HG02798 (cell line): ENCODE data around the gene SOX6.
"Not testable (repeated sequence)": the region's sequence is repeated elsewhere in the genome, so short reads cannot be mapped to it uniquely, and the experiment has no call there.

Experiments used
- ATAC-seq: cut with Tn5 transposase; IDR thresholded peaks from one replicate; pipeline ENCODE4 v1.9.1; 2021; ENCODE audit warnings: mild to moderate bottlenecking; ENCODE audit not compliant: unreplicated experiment, poor library complexity

SOX6 gene

GRCh38 chr11:16078936-16079335 lies 277.4 kb downstream of the SOX6 start:
- no peak for ATAC-seq

DNA sequence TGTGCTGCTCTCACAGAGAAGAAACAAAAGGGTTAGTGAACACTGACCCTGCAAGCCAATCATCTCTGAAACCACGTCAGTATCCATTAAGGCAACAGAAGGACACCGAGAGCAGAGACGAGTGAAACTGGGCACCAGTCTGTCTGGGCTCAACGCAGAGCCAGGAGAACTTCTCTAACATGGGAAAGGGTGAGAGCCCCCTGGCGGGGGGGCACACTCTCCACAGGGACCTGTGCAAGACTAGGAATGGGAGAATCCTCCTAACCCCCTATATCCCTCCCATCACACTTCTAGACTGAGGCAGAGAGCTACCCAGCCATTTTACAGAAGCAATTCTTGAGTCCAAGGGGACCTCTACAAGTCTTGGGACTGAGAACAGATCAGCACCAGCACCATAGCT lies 285.8 kb downstream of the SOX6 start:
- no peak for ATAC-seq

DNA sequence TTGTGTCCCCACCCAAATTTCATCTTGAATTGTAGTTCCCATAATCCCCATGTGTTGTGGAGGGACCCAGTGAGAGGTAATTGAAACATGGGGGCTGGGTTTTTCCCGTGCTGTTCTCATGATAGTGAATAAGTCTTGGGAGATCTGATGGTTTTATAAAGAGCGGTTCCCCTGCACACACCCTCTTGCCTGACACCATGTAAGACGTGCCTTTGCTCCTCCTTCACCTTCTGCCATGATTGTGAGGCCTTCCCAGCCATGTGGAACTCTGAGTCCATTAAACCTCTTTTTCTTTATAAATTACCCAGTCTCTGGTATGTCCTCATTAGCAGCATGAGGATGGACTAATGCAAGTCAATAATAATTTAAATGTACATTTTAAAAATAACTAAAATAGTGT lies 289.1 kb downstream of the SOX6 start:
- not testable (repeated sequence) for ATAC-seq

DNA sequence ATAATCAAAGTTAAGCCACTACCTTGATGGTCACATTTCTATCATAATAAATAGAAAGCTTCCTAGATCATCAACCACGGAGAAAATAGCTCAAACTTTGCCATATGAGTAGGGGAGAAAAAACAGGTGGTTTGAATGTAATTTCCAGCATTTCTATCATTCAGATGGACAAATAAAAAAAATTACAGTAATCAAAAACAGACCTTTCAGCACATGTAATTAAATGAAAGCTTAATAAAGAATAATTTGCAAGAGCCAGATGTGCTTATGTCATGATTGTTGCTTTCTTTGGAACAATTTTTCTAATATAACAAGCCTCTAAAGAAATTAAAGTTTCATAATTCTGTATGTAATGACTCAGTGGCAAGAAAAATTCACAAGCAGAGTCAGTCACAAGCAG lies 297.0 kb downstream of the SOX6 start:
- no peak for ATAC-seq

DNA sequence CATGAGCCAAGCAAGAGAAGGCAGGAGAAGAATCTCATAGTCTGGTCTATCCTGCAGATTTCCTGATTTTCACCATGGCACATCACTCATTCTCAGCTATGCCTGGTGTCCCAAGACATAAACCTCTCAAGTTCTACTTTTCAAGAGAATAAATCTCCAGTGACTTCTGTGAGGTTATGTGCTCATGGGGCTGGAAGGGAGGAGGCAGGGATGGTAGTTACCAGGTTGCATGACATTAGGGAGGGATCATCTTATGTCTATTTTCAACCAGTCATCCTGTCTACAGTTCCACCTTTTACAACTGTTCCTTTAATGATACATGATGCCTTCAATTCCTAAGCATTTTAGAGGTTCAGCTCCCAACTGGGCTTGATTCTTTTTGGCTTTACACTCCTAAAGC lies 297.7 kb downstream of the SOX6 start:
- no peak for ATAC-seq

DNA sequence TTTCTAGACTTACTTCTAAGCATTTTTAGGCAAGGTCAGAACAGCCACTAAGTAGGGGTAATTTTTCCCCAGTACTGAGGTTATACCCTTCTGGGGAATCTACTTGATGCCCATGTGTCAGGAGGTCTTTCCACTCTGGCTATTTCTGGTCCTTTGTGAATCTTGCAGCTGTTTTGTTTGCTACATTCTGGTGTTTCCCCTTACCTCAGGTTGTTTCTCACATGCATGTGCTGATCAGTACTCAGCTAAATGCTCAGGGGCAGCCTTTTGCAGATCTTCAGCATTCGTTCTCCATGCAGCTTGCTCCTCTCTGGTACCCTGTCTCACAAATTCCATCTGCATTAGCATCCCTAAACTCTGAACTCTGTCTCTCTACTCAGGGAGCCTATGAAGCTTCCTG lies 303.6 kb downstream of the SOX6 start:
- peak; percentile 68 for ATAC-seq

- ATAC-seq = no peak
Measured at GRCh38 chr11:16049611-16050010, 306.7 kb downstream of the SOX6 start.

GRCh38 chr11:16047073-16047472 lies 309.3 kb downstream of the SOX6 start:
- no peak for ATAC-seq

DNA sequence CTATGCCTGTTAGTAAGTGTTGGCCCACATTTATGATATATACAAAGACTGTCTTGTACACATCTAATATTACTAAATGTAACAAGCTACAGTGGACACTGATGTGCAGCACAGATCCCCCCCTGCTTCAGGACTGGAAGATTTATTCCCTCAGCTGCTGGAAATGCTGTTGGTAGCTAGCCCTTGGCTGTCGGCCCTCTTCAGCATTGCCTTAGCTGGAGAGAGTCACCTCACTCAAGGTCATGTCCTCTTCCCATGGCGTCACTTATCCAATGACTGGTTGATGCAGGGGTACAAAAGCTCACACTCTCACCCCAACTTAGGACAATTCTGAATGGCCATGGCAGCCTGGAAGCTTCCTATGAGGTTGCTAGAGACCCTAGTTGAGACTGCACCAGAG lies 312.7 kb downstream of the SOX6 start:
- ATAC-seq = no peak

- no peak for ATAC-seq
Measured at GRCh38 chr11:16041207-16041606, 315.1 kb downstream of the SOX6 start.

GRCh38 chr11:16040151-16040550 lies 316.2 kb downstream of the SOX6 start:
- ATAC-seq = no peak

GRCh38 chr11:16037179-16037578 lies 319.2 kb downstream of the SOX6 start:
- no peak for ATAC-seq

- ATAC-seq = no peak
Measured at GRCh38 chr11:16036218-16036617, 320.1 kb downstream of the SOX6 start.

DNA sequence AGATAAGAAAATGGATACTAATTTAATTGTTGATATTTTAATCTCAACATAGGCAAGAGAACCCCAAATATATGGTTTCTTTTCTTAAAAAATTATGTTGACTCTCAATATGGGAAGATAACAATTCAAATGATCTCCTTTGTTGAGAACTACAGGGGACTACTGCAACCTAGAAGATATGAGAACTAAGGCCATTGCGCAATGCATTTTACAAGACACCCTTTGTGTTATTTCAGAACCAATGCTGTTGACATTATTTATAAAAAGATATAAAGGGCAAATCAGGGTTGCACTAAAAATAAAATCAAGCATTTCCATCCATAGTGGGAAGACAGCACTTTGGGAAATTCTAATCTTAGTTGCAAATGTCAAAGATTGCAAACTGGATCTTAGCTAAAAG lies 322.3 kb downstream of the SOX6 start:
- no peak for ATAC-seq

- no peak for ATAC-seq
Measured at GRCh38 chr11:16032974-16033373, 323.4 kb downstream of the SOX6 start.

DNA sequence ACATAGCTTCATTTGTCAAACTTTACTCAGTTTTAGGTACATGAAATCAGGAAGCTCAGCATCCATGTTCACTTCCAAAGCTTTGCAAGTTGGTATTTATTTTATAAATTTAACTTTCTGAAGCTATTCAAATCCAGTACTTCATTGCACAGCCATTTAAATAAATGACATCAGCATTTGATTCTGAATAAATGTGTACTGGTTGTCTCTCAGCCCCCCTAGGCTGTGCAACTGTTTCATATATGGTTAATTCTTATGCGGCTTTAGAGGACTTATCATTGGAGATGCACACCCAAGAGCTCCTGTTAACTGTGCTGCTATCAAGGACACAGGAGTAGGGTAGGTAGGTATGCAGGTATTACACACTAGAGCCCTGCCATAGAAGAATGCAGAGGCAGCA lies 325.1 kb downstream of the SOX6 start:
- no peak for ATAC-seq

DNA sequence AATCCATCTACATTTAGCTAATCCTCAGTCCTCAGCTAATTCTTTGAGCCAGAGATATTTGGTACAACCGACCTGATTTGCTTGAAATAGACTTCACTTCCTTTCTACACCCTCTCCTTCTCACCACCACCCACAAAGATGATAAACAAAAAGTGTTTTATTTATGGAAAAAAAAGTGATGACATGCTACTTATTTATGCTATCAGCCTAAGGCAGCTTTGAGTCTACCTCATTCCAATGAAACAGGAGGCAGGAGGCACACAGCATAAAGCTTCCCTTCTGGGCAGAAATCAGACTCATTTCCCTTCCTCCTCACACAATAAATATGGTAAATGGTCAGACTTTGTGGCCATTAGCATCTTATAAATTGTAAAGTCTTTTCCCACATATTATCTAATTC lies 325.7 kb downstream of the SOX6 start:
- ATAC-seq = no peak

GRCh38 chr11:16029151-16029550 lies 327.2 kb downstream of the SOX6 start:
- ATAC-seq = not testable (repeated sequence)

GRCh38 chr11:16028419-16028818 lies 327.9 kb downstream of the SOX6 start:
- ATAC-seq = no peak

- no peak for ATAC-seq
Measured at GRCh38 chr11:16027621-16028020, 328.7 kb downstream of the SOX6 start.

- no peak for ATAC-seq
Measured at GRCh38 chr11:16026849-16027248, 329.5 kb downstream of the SOX6 start.

DNA sequence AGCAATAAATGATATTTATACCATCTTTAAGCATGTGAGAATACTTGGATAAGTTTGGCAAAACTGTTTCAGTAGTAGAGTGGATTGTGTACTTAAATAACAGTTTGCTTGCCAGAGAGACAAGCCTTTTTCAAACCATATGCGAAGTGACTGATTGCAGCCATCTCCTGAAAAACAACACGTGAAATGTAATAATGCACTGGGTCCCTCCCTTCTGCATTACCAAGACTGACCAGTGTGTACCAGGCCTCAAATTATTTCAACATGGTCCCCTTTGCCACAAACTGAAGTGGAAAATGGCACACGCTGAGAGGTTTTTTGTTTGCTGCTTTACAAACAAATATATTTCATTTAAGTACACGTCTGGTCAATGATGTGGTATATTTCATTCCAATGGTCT lies 337.4 kb downstream of the SOX6 start:
- ATAC-seq = no peak

GRCh38 chr11:16016468-16016829 lies 339.9 kb downstream of the SOX6 start:
- no peak for ATAC-seq
